Measurements from ENCODE around the gene KIF12. TPM values are rescaled to one million over a fixed set of nuclear protein-coding genes. Genes with fewer than 3 reads are reported as not detected.

The KIF12 gene
- polyA plus RNA-seq, 1 donor = 0.52 TPM

DNA sequence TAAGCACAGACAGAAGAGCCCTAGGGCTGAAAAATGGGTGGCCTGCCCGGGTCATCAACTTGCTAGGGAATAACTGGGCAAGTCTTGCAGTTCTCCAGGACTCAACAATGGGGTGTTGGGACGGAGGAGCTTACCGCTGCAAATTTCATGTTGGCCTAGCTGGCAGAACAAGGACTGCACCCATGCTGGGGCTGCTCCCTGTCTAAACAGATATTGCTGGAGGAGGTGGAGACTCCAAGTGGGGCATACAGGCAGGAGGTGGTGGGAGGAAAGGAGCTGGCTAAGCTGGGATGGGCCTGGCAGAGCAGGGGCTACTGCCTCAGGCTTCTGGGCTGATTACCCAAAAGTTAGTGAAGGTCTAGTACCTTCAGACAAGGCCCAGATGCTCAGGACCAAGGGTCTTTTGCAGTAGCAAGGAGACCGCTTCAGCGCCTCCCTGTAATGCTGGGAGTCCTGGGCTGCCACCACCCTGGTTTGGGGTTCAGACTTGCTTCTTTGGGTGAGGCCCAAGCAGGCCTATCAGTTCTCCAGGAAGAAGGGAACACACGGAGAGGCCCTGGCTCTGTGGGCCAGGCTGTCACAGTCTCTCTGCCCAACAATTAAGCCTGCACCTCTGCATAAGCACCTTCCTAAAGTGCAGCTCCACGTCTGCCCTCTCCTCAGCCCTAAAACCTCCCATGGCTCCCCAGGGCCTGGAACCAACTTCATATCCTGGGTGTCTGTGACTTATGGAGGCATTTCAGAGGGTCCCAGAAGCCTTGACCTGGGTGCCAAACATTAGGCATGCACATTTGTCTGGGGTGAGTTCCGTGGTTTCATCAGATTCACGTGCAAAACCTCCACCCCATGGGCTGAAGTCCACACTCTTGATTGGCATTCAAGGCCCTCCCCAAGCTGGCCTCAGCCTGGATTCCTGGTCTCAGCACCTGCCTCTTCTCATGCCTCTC is 24.2 kb upstream of the KIF12 start:
- no peak for DNase-seq

DNA sequence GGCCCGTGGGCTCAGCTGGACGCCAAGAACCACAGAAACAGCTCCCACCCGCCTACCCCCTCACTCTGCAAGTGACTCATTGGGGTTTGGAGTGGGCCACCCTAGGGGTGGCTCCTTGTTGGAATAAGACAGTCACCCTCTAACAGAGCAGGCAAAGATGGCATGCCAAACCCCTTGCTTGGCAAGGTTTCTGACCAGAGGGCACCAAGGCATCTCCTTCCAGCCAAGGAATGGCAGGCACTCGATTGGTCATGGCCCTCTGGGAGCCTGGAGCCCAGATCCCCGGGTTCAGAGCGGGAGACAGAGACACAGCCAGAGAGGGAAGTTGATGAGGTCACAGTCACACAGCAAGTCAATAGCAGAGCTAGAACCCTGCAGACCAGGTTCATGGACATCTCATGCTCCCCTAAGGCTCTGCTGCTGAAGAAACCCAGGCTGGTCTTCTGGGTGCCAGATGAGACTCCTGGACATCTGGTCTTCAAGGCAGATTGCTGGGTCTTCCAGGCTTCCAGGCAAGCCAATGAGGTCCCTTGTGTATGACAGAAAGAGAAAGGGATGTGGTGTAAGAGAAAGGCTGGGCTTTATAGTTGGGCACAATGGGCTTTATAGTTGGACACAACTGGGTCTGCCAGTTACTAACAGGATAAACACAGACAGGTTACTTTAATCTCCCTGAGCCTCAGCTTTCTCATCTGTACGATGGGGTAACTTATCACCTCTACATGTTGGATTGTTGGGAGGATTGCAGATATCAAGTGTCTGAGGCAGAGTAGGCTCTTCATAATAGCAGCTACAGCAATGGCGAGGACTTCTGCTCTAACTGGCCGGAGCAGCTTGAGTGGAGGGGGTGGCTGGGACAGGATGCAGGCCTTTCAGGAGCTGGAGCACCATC is 23.3 kb upstream of the KIF12 start:
- no peak for DNase-seq

DNA sequence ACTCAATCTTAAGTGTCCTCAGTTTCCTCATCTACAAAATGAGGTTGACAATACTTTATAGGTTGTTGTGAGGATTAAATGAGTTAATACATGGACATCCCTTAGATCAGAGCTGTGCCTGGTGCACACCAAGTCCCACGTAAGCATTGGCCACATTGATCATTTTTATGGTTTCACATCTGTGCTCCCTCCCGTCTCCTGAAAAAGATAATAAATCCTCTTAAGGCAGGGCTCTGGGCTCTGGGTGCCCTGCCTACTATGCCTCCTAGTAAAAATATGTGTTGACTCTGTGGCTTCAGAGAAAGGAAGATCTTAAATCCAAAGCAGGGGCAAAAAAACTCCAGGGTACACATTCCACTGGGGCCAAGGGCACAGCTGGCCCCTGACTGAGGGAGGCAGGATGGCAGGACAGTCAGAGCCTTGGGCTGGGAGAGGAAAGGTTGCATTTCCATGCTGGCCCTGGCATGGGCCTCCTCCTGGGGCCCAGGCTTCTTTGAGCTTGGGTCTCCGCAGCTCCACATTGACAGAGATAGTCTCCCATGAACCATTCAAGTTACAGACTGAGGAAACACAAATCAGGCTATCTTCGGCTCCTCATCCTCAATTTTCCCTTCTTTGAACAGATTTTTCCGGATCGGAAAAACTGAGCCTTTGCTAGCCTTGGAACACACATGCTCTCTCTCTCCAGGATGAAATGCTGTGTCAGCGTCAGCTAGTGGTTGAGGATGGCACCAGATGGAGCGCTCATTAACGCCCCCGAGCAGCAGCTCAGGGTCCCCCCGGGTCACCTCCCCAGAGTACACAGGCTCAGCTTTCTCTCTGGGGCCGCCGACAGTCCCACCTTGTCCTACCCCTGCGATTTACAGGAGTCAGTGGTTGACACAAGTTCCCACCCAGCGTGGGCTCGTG is 22.4 kb upstream of the KIF12 start:
- DNase-seq = peak; percentile 69

GRCh38 chr9:114120192-114121014 is 21.3 kb upstream of the KIF12 start:
- no peak for DNase-seq

GRCh38 chr9:114119242-114120191 is 20.4 kb upstream of the KIF12 start:
- DNase-seq = no peak

GRCh38 chr9:114117996-114118830 is 19.1 kb upstream of the KIF12 start:
- DNase-seq = no peak

DNA sequence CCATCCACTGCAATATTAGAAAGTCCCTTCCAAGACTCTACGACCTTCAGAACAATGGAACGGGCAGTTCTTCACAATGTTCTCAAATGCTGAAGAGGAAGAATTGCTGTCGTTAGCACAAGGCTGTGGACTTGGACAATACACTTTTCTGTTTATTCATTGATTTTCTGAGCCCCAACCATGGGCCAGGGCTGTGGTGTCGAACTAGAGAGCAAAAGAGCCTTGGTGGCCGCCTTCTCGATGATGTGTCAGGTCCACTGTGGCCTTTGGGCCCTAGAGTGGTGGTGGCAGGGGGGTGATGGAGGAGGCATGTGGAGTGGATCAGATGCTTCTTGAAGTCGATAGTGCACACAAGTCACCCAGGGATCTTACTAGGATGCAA is 18.5 kb upstream of the KIF12 start:
- DNase-seq = no peak

- no peak for DNase-seq
Observed at GRCh38 chr9:114116126-114116747, 17.1 kb upstream of the KIF12 start.

DNA sequence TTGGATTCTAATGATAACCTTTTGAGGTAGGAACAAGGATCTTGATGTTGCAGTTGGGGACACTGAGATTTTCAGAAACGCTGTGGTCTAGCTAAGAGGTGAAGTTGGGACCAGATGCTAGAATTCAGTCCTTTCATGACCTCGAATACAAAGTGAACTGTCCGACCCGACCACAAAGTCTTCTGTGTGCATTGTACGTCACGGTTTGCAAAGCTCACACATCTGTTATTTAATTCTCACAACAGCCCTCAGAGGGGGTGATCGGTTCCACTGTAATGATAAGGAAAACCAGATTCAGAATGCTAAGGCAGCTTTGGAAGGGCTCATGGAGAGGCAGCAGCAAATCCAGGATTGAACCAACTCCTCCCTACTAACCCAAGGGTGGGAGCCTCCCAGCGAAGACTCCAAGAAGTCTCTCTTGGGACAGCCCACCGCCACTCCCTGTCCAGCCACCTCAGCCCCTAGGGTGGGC is 16.6 kb upstream of the KIF12 start:
- no peak for DNase-seq

- no peak for DNase-seq
Observed at GRCh38 chr9:114114364-114114763, 15.3 kb upstream of the KIF12 start.

DNA sequence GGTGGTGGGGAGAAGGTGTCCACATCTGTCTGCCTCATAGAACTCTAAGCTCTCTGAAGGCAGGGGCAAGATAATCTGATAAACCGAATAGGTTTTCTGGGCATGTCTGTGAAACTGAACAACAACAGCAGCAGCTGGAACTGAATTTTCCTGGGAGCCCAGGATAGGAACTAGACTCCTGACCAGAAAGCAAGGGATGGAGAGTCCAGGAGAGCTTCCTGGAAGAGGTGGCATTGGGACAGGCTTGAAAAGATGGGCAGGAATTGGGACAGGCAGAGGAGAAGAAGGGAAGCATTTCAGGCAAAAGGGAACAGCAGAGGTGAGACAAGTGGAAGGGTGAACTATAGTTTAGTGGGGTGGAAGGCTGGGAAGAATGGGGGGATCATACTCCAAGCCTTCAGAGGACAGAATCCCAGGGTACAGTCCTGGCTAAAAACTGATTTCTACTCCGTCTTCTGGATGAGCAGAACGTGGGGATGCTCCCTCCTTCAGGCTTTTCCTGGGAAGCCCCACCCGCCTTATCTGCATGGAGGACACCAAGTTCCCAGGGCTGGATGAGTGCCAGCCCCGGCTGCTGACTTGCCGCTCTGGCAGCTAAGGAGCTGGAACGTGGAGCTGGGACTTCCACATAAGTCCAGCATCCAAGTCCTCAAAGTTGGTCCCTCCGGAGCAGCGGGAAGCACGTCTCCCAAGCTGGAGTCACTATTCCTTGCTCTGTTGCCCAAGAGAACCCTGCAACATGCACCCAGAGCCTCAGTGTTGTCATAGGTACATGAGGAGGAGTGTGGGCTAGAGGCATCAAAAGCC is 13.9 kb upstream of the KIF12 start:
- DNase-seq = peak; percentile 75

- DNase-seq = peak; percentile 35
Observed at GRCh38 chr9:114112325-114112724, 13.2 kb upstream of the KIF12 start.

- DNase-seq = no peak
Observed at GRCh38 chr9:114110180-114110579, 11.1 kb upstream of the KIF12 start.

- no peak for DNase-seq
Observed at GRCh38 chr9:114109124-114109523, 10.0 kb upstream of the KIF12 start.

DNA sequence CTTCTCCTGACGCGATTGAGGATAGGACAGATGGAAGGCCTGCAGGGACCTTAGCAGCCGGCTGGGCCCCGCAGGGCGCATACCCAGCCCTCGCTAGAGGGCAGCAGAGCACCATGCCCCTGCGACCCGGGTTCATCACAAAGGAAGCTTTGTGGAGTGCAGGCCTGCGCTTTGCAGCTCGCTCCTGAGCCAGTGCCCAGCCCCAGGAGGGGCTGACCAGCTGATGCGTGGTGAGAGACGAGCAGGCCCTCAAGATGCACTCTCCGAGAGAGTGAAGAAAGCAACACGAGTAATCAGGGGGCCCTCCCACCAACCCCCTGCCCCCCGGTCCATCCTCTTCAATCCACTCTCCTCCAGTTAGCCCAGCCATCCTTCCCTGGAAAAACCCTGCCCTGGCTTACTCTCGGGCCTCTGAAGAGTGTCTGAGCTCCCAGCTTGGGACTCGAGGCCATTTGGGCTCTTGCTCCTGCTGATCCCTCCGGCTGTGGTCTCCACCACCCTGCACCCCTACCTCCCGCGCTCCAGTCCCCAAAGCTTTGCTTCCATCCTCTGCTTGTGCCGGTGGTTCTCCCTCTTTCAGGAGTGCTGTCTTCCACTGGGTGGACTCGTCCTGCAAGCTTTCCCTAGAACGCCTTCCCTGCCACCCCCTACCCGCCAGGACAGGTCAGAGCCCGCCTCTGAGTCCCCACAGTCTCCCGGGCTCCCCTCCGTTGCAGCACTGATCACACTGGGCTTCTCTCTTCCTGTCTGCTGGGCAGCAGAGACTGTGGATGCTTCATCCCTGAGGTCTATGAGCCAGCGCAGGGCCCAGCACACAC is 9.1 kb upstream of the KIF12 start:
- DNase-seq = peak; percentile 84

DNA sequence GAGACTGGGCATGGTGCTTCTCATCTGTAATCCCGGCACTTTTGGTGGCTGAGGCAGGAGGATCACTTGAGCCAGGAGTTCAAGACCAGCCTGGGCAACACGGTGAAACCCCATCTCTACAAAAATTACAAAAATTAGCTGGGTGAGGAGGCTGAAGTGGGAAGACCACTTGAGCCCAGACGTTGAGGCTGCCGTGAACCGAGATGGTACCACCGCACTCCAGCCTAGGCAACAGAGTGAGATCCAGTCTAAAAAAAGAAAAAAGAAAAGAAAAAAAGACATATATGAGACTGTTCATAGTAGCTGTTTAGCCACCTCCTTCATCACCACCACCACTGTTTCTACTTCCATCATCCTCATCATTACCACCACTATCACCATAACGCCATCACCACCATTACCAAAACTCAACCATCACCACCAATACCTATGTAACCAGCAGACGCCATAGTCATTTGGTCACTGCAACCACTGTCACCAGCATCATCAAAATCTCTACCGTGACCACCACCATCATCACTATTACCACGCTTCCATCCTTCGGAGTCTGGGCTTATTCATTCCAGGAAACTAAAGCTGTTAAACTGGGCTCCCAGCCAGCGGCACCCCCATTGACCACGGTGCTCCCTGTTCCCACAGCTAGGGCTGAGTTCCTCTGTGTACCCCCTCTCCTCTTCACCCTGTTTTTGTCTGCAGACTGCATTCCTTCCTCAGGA is 8.4 kb upstream of the KIF12 start:
- no peak for DNase-seq
